Stimulated activated CD8-positive, alpha-beta memory T cell treated with anti-CD3 and anti-CD28 coated beads, Interleukin-12 subunit alpha, Interleukin-12 subunit beta, amount 100 ng/mL, for 1 hour (primary cell): ENCODE results near the gene MRPL14.
A peak's percentile ranks its signal among the peaks of the same experiment; 100 is the strongest.

Experiments used
- DNase-seq: peaks from one replicate; pipeline ENCODE4 v3.0.0-alpha.2; 2020; ENCODE audit warnings: low read depth

MRPL14 gene

GRCh38 chr6:44078827-44079671 lies 48.2 kb downstream of the MRPL14 start:
- DNase-seq, result peak; percentile 49

DNA sequence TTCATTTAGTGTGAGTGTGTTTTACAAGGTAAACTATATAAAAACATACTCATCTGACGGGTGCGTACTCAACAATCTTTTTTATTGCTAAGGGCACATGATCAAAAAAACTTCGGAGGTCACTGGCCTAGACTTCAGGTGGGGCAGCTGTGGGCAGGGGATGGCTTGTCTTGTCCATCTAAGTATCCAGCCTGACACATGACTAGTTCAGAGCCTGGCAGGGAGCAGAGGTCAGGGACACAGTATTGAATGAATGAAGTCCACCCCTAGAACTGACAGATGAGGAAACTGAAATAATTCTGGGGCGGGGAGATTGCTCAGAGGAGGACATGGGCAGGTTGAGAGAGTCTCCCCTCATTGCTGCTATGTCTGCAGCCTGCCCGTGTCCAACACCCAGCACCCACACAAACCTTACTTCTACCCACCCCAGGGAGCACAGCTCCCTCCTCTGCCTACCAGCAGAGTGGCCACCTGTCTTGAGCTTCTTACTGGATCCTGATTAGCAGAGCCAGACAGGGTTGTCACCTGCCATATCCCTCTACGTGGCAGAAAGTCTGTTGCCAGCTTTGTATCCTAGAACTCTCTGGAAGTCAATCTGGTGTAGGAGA lies 48.9 kb downstream of the MRPL14 start:
- no peak for DNase-seq

DNA sequence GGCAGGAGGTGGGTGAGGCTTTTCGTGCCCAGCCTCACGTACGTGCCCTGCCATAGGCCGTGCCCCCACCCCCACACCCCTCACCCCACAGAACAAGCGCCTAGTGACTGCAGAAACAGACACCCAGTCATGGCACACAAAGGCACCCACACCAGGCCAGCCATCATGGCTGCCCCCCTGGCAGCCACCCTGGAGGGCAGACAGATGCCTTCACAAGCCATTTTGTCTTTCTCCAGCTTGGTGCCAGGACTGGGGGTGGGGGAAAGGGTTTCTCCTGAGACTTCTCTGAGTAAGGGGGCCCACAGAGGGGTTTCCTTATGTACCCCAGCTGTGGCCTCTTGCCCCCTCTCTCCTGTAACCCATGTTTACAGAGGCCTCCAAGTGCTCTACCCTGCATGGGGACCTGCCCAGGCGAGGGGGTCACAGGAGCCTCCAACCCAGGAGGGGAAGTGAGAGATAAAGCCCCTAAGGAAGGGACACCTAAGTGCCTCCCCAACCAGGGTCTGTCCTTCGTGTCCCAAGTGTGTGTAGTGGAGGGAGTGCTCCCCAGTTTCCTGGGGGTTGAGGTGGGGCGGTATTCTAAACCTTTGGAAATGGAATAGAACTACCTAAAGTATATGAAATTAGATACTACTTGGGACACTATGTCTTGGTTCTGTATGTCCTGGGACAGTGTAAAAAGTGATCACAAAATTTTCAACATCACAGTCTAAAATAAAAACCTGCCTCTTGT lies 49.9 kb downstream of the MRPL14 start:
- no peak for DNase-seq

DNA sequence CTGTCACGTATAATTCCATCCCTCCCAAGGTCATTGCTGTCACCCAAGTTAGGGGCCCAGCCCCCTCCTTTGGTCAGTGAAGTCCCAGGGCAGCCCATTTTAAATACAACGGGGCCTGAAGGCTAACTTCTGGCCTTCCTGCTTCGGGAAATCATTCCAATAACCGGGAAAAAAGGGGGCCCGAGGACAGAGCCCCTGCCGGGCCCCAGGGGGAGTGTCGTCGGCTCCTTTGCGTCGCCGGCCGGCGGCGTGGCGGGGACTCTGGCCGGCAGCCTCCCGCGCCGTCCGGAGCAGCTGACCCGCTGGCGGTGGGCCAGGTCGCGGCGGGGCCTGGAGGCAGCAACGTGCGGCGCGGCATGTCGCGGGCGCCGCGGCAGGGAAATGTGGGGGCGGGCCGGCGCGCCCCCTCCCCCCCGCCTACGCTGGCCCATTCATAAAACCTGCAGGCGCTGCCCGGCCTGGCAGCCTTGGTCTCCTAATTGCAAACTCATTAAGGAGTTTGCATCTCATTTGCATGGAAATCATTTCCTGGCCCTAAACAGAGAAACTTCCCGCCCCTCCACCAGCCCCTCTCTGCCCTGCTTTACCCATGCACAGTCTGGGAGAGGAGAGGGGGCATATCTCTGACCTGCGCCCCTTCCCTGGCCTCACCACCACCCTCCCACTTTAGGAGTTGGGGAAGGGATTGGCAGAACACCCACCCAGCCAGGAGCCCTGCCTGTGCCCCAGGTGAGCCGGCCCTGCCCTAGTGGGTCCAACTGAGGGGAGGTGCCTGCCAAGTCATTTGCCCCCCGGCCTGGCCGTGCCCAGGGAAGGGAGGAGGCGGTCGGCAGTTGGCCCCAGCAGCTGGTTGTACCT lies 50.7 kb downstream of the MRPL14 start:
- no peak for DNase-seq

- no peak for DNase-seq
Measured at GRCh38 chr6:44075647-44076355, 51.5 kb downstream of the MRPL14 start.

- no peak for DNase-seq
Measured at GRCh38 chr6:44074813-44075646, 52.2 kb downstream of the MRPL14 start.

DNA sequence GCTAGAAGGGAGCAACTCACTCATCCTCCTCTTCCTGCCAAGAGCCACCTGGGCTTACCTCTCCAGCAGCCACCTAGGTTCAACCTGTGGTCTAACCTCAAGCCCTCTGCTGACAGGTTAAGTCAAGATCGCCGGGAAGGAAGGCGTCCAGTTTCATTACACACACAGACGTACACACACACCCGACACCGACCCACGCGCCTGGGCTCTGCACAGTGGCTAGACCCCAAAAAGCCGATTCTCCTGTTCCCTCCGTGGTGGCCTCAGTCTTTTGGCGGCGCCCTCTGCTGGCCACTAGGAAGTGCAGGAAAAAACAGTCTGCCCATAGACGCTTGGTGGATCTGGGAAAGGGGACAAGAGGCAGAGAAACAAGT lies 52.8 kb downstream of the MRPL14 start:
- DNase-seq, result peak; percentile 30

DNA sequence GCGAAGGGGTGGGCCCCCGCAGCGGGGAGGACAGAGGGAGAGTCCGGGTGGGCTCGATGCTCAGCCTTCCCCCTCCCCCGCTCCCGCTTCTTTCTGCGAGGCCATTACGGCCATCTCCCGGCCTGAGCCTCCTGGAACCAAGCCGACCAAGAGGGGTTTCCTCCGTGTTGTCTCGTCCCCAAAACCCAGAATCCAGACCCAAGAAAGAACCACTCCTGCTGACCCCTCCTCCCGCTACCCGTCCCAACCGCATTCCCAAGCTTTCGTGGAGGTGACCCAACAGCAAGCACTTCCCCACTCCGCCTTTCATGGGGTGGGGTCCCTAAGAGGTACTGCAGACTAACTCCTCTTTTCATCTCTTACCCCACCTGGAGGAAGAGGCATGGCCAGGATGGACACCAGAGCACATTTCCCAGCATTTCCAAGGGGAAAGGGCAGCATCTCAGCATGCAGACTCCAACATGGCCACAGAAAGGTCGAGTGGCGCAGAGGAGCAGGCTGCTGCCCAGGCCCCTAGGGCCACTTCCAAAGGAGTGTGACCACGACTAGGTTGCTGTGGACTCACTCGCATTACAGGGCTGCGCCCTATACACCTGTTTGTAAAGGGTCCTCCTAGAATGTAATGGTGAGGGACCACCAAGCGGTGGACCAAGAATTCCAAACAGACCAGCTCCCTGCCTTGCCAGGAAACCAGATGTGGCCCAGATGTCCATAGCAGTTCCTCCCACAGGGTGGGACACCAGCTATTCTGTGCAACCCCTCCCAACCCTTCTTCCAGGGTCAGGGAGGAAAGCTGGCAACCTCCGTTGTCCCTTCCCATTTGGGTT lies 53.4 kb downstream of the MRPL14 start:
- DNase-seq, result no peak

GRCh38 chr6:44072959-44073611 lies 54.2 kb downstream of the MRPL14 start:
- peak; percentile 46 for DNase-seq

GRCh38 chr6:44072452-44072958 lies 54.7 kb downstream of the MRPL14 start:
- DNase-seq, result no peak

GRCh38 chr6:44071670-44072451 lies 55.4 kb downstream of the MRPL14 start:
- DNase-seq, result no peak

DNA sequence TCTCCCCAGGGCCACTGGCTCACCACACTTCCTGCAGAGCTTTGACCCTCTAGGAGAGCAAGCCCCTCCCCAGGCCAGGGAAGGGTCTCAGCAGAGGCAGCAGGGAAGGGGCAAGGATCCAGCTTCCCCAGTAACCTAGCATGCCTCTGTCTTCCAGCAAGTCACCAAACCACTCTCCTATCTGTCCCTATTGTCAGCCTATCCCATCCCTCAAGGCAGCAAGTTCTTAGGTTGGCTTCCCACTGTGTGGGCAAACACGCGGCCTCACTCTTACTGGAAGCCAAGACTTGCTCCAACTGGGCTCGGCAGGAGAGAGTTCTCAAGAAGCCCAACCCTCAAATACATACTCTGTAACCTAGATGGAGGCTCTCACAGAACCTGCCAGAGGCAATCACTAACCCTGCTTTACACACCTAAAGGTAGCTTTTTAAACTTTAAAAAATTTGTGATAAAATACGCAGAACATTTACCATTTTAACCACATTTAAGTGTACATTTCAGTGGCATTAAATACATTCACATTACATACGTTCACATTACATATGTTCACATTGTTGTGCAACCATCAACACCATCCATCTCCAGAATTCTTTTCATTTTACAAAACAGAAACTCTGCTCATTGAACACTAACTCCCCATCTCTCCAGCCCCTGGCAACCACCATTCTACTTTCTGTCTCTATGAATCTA lies 58.5 kb downstream of the MRPL14 start:
- DNase-seq, result no peak

DNA sequence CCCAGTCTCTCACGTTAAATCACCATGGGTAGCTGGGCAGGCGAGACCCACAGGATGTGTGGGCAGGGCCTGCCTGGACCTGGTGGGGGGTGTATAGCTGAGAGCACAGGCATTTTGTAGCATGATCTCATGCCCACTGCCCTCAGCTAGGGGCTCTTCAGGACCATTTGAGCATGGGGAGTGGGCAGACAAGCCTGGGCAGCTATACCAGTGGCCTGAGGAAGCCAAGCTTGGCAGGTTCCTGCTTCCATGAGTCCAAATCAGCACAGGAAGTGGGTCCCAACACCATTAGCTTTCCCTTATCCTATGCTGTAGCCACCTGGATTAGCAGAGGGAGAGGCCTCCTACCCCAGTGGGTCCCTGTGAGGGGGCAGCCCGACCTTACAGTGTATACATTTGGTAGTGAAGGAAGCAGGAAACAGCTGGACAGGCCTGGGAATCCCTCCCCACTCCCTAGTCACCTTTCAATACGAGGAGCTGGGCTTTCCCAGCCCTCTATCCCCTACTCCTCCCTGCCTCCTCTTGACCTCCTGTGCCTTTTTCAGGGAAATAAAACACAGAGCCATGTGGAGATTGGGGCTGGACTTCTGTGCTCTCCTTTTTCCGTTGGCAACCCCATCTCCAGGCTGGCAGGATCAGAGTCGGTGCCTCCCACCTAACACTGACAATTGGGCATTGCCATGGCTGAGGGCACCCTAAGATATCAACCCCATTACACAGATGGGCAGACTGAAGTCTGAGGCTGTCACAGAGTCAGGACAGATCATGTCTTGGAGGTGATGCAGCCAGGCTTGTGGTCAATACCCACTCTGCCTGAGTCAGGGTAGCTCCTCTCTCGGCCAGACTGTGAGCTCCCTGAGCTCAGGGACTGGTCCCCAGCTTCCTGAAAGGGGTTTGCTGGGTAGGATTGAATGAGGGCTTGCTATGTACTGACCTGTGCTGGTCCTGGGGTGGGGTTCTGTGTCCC lies 59.8 kb downstream of the MRPL14 start:
- no peak for DNase-seq

GRCh38 chr6:44066394-44067172 lies 60.7 kb downstream of the MRPL14 start:
- DNase-seq, result no peak

DNA sequence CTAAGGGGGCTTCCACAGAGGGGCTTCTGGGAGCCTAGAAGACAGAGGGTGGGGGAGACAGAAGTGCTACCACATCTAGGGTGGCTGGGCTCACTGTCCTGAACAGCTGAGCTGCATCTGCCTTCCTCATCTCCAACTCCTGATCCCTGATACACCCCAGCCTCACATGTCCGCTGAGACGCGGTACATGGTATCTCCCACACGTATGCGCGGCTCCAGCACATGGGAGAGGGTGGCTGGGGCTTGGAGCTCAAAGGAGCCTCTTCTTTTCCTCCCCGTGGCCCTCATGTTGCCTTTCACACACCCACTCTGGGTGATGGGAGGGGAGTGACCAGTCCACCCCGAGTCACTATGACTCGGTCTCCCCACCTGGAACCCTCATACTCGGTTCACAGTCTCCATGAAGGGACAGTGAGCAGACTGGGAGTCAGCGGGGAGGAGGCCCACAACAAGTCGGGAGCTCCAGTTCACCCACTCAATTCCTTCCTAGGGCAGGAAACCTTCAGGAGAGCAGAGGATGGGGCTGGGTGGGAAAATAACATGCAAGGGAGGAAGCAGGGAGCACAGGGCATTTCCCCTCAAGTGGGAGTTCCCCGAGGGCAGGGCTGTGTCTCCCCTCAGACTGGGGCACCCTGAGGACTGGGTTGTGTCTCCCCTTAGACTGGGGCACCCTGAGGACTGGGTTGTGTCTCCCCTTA lies 61.7 kb downstream of the MRPL14 start:
- no peak for DNase-seq
